ENCODE results near the gene TBC1D22A.

DNA sequence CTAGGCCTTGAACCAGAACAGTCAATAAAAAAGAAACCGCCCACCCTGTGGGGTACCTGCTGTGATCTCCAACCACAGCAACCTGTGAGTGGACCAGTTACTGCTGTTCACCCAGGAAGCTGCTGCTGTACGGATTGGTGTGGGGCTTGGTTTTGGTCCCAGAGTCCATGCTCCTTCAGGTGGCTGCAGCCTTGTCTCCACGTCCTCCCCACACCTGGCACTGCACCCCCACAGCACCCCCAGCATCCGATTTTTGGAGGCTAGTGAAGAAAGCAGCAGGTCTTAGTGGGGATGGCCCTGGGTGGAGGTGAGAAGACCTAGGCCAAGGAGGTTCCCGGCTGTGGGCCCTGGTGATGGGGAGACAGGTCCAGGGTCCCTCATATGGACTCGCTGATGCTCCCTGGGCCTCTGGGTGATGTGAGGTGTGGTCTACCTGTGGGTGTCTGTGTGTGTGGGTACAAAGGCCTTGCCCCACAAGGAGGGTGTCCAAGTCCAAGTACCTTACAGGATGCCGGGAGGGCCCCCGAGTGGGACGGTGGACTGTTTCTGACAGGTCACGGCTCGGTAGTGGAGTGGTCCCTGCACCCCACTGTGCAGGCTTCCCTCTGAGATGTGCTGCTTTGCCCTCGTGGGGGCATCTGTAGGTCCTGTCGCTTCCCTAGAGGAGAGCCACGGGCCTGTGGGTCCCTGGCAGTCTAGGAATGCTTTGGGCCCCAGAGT is 283.4 kb downstream of the TBC1D22A start:
- TF ChIP-seq, protein P1, sequence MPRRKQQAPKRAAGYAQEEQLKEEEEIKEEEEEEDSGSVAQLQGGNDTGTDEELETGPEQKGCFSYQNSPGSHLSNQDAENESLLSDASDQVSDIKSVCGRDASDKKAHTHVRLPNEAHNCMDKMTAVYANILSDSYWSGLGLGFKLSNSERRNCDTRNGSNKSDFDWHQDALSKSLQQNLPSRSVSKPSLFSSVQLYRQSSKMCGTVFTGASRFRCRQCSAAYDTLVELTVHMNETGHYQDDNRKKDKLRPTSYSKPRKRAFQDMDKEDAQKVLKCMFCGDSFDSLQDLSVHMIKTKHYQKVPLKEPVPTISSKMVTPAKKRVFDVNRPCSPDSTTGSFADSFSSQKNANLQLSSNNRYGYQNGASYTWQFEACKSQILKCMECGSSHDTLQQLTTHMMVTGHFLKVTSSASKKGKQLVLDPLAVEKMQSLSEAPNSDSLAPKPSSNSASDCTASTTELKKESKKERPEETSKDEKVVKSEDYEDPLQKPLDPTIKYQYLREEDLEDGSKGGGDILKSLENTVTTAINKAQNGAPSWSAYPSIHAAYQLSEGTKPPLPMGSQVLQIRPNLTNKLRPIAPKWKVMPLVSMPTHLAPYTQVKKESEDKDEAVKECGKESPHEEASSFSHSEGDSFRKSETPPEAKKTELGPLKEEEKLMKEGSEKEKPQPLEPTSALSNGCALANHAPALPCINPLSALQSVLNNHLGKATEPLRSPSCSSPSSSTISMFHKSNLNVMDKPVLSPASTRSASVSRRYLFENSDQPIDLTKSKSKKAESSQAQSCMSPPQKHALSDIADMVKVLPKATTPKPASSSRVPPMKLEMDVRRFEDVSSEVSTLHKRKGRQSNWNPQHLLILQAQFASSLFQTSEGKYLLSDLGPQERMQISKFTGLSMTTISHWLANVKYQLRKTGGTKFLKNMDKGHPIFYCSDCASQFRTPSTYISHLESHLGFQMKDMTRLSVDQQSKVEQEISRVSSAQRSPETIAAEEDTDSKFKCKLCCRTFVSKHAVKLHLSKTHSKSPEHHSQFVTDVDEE (CRISPR knock-in tag; IDR thresholded peaks at IDR 0.05) = no peak
- no peak for TF ChIP-seq ZFP30 (CRISPR knock-in tag; IDR thresholded peaks at IDR 0.05)
- TF ChIP-seq, protein P2, sequence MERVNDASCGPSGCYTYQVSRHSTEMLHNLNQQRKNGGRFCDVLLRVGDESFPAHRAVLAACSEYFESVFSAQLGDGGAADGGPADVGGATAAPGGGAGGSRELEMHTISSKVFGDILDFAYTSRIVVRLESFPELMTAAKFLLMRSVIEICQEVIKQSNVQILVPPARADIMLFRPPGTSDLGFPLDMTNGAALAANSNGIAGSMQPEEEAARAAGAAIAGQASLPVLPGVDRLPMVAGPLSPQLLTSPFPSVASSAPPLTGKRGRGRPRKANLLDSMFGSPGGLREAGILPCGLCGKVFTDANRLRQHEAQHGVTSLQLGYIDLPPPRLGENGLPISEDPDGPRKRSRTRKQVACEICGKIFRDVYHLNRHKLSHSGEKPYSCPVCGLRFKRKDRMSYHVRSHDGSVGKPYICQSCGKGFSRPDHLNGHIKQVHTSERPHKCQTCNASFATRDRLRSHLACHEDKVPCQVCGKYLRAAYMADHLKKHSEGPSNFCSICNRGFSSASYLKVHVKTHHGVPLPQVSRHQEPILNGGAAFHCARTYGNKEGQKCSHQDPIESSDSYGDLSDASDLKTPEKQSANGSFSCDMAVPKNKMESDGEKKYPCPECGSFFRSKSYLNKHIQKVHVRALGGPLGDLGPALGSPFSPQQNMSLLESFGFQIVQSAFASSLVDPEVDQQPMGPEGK (CRISPR knock-in tag; IDR thresholded peaks at IDR 0.05; ENCODE audit: borderline replicate concordance) = no peak
- TF ChIP-seq GLIS3 (CRISPR knock-in tag; IDR thresholded peaks at IDR 0.05) = no peak
- no peak for TF ChIP-seq CREB5 (CRISPR knock-in tag; IDR thresholded peaks at IDR 0.05; ENCODE audit: low read depth)
- no peak for TF ChIP-seq ARNTL (CRISPR knock-in tag; IDR thresholded peaks at IDR 0.05; ENCODE audit: borderline replicate concordance, low read depth)
- no peak for TF ChIP-seq CSDC2 (CRISPR knock-in tag; IDR thresholded peaks at IDR 0.05)
- TF ChIP-seq SNAI2 (CRISPR knock-in tag; IDR thresholded peaks at IDR 0.05) = no peak
- TF ChIP-seq RARB (CRISPR knock-in tag; IDR thresholded peaks at IDR 0.05) = no peak
- no peak for TF ChIP-seq ZNF8 (CRISPR knock-in tag; IDR thresholded peaks at IDR 0.05)
- no peak for TF ChIP-seq ZNF565 (CRISPR knock-in tag; conservative IDR thresholded peaks at IDR 0.05; ENCODE audit: low read depth)
- no peak for TF ChIP-seq ZFP3 (CRISPR knock-in tag; IDR thresholded peaks at IDR 0.05)
- no peak for TF ChIP-seq OSR1 (CRISPR knock-in tag; IDR thresholded peaks at IDR 0.05)
